Stimulated activated CD4-positive, alpha-beta T cell treated with anti-CD3 and anti-CD28 coated beads, Interleukin-4, amount 100 ng/mL, for 4 hours (primary cell): ENCODE data around the gene CLDN19.

Source experiments
- DNase-seq, 2 experiments: peaks; one replicate each; pipeline ENCODE4 v3.0.0-alpha.2; 2020

The CLDN19 gene

GRCh38 chr1:42692911-42693310 lies 47.1 kb downstream of the CLDN19 start:
- no peak for DNase-seq

GRCh38 chr1:42692461-42692860 lies 47.6 kb downstream of the CLDN19 start:
- no peak for DNase-seq

GRCh38 chr1:42691157-42691498 lies 48.9 kb downstream of the CLDN19 start:
- no peak for DNase-seq

- DNase-seq: no peak
Measured at GRCh38 chr1:42690477-42691156, 49.4 kb downstream of the CLDN19 start.

- DNase-seq: no peak
Measured at GRCh38 chr1:42689912-42690311, 50.1 kb downstream of the CLDN19 start.

- DNase-seq: no peak
Measured at GRCh38 chr1:42686418-42686817, 53.6 kb downstream of the CLDN19 start.

- DNase-seq: peak in 1 of 2 experiments; percentile 4
Measured at GRCh38 chr1:42684139-42684538, 55.9 kb downstream of the CLDN19 start.
